Measurements from ENCODE around the gene SEPTIN2. TPM values are rescaled to one million over a fixed set of nuclear protein-coding genes. Genes with fewer than 3 reads are reported as not detected.

Gene SEPTIN2
- 551 and 552 TPM in 2 replicates for total RNA-seq

GRCh38 chr2:241315879-241316631, at the start of gene SEPTIN2:
SEPTIN2 (plus strand) TSS chr2:241315925; CDS start chr2:241324233, 8,308 bp downstream.

GRCh38 chr2:241315093-241315878, 439 bp upstream of the SEPTIN2 start, which contains the start of gene HDLBP:
HDLBP (minus strand) TSS chr2:241315672; CDS start chr2:241266869, 48,803 bp downstream.

DNA sequence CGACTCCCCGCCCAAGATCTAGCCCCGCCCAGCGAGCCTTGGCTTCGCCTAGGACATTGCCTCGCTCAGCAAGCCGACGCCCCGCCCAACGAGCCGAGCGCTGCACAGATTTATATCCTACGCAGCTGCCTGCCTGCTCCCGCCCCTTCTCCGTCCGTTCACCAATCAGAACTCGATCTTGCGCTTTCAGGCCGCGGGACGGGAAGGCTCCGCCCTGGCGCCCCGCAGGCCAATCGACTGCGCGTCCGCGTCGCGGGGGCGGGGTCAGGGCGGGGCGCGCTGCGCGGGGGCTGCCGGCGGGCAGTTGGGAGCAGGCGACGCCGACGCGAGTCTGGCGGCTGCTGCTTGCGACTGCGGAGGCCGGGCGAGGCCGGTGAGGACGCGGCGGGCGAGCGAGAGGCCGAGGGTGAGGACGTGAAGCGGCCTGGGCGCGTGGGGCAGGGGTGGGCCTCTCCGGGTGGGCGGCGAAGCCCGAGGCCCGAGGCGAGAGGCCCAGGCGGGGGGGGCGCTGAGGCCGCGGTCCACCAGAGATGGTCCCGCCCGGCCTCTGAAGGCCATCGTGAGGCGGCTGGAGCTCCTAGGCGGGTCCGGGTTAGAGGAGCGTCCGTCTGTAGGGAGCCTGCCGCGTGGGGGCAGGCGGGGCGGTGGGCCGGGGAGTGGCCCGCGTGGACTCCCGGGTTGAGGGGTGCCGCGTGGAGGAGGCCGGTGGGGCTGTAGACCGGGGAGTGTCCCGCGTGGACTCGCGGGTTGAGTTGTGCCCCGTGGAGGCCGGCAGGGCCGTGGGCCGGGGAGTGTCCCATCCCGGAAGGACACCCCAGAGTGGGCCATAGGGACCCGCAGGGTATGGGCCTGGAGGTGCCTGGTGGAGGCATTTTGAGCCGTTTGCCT, 40.5 kb downstream of the SEPTIN2 start, which contains the start of gene FARP2:
Gene FARP2, plus strand, starts transcription at position 303 of the 888 bp plus-strand sequence. CDS start 16,823 bp downstream, outside the sequence.

Other genes with a start within 250 kb of the SEPTIN2 start
- 29.3 and 34.0 TPM in 2 replicates for gene MTERF4, start 213.6 kb upstream of the SEPTIN2 start, total RNA-seq
- 2.4 and 3.7 TPM in 2 replicates for gene PASK, start 166.5 kb upstream of the SEPTIN2 start, total RNA-seq
- gene PPP1R7, start 165.5 kb upstream of the SEPTIN2 start, total RNA-seq = 76.7 and 104 TPM in 2 replicates
- gene ANO7, start 127.2 kb upstream of the SEPTIN2 start, total RNA-seq = 0.25 and 0.40 TPM in 2 replicates
- gene HDLBP, start 253 bp upstream of the SEPTIN2 start, total RNA-seq = 1,359 and 1,448 TPM in 2 replicates
- gene FARP2, start 40.4 kb downstream of the SEPTIN2 start, total RNA-seq = 37.1 and 50.5 TPM in 2 replicates
- gene STK25, start 192.7 kb downstream of the SEPTIN2 start, total RNA-seq = 123 and 138 TPM in 2 replicates
- 4.0 and 4.9 TPM in 2 replicates for gene BOK, start 242.8 kb downstream of the SEPTIN2 start, total RNA-seq